HepG2 (cell line): ENCODE data around the gene HOTAIR. TPM values are rescaled to one million over a fixed set of nuclear protein-coding genes. Genes with fewer than 3 reads are reported as not detected.
A peak's percentile ranks its signal among the peaks of the same experiment; 100 is the strongest.

Experiments used
- PHF20 ChIP-seq: sonication (generic); formaldehyde crosslinking; IDR thresholded peaks from 2 replicates; pipeline ENCODE4 v1.5.0; 2020; ENCODE audit warnings: mild to moderate bottlenecking, missing genetic modification reagents
- RXRB ChIP-seq: IDR thresholded peaks from 2 replicates; pipeline ENCODE4 v1.6.1; 2016; ENCODE audit warnings: borderline replicate concordance, missing genetic modification reagents, missing compliant biosample characterization
- SNAI1 ChIP-seq: sonication (generic); formaldehyde crosslinking; IDR thresholded peaks from 2 replicates; pipeline ENCODE4 v1.5.0; 2020; ENCODE audit warnings: mild to moderate bottlenecking, missing genetic modification reagents, borderline replicate concordance
- SP1 ChIP-seq, 2 experiments: fragments of 450-650 bp in 1 of 2; sonication (generic) in 1 of 2; formaldehyde crosslinking in 1 of 2; IDR thresholded peaks; 2 replicates each; pipeline versions ENCODE4 v1.4.0 to v1.6.1; 2016 to 2020; ENCODE audit warnings: missing genetic modification reagents in 1 of 2
- SPEN ChIP-seq: sonication (generic); formaldehyde crosslinking; IDR thresholded peaks from 2 replicates; pipeline ENCODE4 v1.5.1; 2020; ENCODE audit warnings: low read depth, mild to moderate bottlenecking, missing genetic modification reagents
- TBL1XR1 ChIP-seq: fragments of 150-350 bp; IDR thresholded peaks from 2 replicates; pipeline ENCODE4 v1.6.1; 2014; ENCODE audit warnings: borderline replicate concordance, low read length; ENCODE audit not compliant: partially characterized antibody
- ZNF232 ChIP-seq: sonication (generic); formaldehyde crosslinking; IDR thresholded peaks from 2 replicates; pipeline ENCODE4 v1.4.0; 2020; ENCODE audit warnings: missing genetic modification reagents, borderline replicate concordance
- ZNF264 ChIP-seq: sonication (generic); formaldehyde crosslinking; IDR thresholded peaks from 2 replicates; pipeline ENCODE4 v1.4.0; 2020; ENCODE audit warnings: missing genetic modification reagents
- ZNF501 ChIP-seq: sonication (generic); formaldehyde crosslinking; IDR thresholded peaks from 2 replicates; pipeline ENCODE4 v1.5.1; 2020; ENCODE audit warnings: mild to moderate bottlenecking, moderate library complexity, missing genetic modification reagents
- polyA plus RNA-seq, 8 experiments: library from polyadenylated mRNA; depleted of rRNA in 3 of 8; stranded (reverse) in 7 of 8; unstranded in 1 of 8; fragments of >200 nt; fragmentation: Illumina TruSeq in 4 of 8; extraction: Trizol in 4 of 8; gene quantifications; 2 replicates each; pipeline versions ENCODE4 v1.2.1 to v1.2.3, GENCODE V29; 2011 to 2016; ENCODE audit warnings: low read depth in 4 of 8, missing spikeins in 1 of 8, mixed read lengths in 1 of 8; ENCODE audit not compliant: insufficient read depth in 1 of 8
- total RNA-seq, 5 experiments: library from RNA; depleted of rRNA; stranded (reverse); fragments of >200 nt; fragmentation: Illumina TruSeq; extraction: Trizol; gene quantifications; 2 replicates each; pipeline ENCODE4 v1.2.3, GENCODE V29; 2016; ENCODE audit warnings: low read depth in 1 of 5
- TF ChIP-seq, protein P1 (sequence below): sonication (generic); formaldehyde crosslinking; conservative IDR thresholded peaks from 2 replicates; pipeline ENCODE4 v1.4.0; 2020; ENCODE audit warnings: mild to moderate bottlenecking, missing genetic modification reagents, moderate library complexity
- TF ChIP-seq, protein P2 (sequence below): sonication (generic); formaldehyde crosslinking; conservative IDR thresholded peaks from 2 replicates; pipeline ENCODE4 v1.4.0; 2020; ENCODE audit warnings: missing genetic modification reagents
- TF ChIP-seq, protein P3 (sequence below): sonication (generic); formaldehyde crosslinking; IDR thresholded peaks from 2 replicates; pipeline ENCODE4 v1.4.0; 2020; ENCODE audit warnings: missing genetic modification reagents, mild to moderate bottlenecking, borderline replicate concordance
- TF ChIP-seq, protein P4 (sequence below): sonication (generic); formaldehyde crosslinking; IDR thresholded peaks from 2 replicates; pipeline ENCODE4 v1.8.1; 2023; ENCODE audit warnings: mild to moderate bottlenecking, inconsistent platforms, moderate library complexity, missing genetic modification reagents, borderline replicate concordance
- TF ChIP-seq, protein P5 (sequence below): IDR thresholded peaks from 2 replicates; pipeline ENCODE4 v1.4.0; 2020; ENCODE audit warnings: mild to moderate bottlenecking, missing genetic modification reagents
- TF ChIP-seq, protein P6 (sequence below): sonication (generic); formaldehyde crosslinking; IDR thresholded peaks from 2 replicates; pipeline ENCODE4 v1.5.0; 2020; ENCODE audit warnings: missing genetic modification reagents, mild to moderate bottlenecking, borderline replicate concordance

The HOTAIR gene
- total and polyA plus RNA-seq, 2 of the 13 experiments (the other 11 are each of a cell fraction or from before 2014, with no cell fraction given) = not detected

DNA sequence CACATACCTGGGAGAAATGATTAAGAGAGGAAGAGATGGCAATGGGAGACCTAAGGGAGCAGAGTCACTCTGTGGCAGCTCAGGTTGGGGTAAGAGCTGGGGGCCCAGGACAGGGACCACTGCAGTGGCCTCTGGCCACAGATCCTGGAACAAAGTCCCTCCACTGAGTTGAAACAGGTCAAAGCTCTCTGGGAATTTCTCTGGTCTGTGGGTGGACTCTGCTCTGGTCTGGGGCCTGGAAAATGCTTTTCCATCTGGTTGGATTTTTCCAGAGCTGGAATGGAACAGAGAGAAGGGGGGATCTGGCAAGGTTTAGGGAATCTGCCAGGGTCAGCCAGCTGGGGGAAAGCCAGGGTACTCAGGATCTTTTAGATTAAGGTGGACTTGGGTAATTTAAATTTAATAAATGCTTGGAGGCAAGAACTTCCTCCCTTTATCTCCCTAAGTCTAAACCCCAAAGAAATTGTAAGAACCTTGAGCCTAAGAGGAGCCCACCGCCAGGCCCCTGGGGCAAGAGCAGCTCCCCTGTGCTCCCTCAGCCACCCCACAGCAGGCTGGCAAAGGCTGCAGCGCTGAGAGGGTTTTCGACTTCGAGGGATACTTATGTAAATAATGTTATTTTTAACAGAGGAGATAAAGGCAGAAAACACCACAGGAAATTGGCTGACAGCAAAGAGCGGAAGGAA, 13.9 kb upstream of the HOTAIR start (continued):
- TF ChIP-seq, protein P1, sequence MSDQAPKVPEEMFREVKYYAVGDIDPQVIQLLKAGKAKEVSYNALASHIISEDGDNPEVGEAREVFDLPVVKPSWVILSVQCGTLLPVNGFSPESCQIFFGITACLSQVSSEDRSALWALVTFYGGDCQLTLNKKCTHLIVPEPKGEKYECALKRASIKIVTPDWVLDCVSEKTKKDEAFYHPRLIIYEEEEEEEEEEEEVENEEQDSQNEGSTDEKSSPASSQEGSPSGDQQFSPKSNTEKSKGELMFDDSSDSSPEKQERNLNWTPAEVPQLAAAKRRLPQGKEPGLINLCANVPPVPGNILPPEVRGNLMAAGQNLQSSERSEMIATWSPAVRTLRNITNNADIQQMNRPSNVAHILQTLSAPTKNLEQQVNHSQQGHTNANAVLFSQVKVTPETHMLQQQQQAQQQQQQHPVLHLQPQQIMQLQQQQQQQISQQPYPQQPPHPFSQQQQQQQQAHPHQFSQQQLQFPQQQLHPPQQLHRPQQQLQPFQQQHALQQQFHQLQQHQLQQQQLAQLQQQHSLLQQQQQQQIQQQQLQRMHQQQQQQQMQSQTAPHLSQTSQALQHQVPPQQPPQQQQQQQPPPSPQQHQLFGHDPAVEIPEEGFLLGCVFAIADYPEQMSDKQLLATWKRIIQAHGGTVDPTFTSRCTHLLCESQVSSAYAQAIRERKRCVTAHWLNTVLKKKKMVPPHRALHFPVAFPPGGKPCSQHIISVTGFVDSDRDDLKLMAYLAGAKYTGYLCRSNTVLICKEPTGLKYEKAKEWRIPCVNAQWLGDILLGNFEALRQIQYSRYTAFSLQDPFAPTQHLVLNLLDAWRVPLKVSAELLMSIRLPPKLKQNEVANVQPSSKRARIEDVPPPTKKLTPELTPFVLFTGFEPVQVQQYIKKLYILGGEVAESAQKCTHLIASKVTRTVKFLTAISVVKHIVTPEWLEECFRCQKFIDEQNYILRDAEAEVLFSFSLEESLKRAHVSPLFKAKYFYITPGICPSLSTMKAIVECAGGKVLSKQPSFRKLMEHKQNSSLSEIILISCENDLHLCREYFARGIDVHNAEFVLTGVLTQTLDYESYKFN = peak; percentile 91
- TF ChIP-seq SNAI1 = no peak
- peak; percentile 39 for TF ChIP-seq ZNF501 (CRISPR knock-in tag)
- peak; percentile 53; the same call in 1 of the 2 replicates for TF ChIP-seq SPEN (CRISPR knock-in tag)
- TF ChIP-seq, protein P2, sequence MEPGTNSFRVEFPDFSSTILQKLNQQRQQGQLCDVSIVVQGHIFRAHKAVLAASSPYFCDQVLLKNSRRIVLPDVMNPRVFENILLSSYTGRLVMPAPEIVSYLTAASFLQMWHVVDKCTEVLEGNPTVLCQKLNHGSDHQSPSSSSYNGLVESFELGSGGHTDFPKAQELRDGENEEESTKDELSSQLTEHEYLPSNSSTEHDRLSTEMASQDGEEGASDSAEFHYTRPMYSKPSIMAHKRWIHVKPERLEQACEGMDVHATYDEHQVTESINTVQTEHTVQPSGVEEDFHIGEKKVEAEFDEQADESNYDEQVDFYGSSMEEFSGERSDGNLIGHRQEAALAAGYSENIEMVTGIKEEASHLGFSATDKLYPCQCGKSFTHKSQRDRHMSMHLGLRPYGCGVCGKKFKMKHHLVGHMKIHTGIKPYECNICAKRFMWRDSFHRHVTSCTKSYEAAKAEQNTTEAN (CRISPR knock-in tag) = no peak
- TF ChIP-seq ZNF264 (CRISPR knock-in tag) = no peak
- TF ChIP-seq, protein P3, sequence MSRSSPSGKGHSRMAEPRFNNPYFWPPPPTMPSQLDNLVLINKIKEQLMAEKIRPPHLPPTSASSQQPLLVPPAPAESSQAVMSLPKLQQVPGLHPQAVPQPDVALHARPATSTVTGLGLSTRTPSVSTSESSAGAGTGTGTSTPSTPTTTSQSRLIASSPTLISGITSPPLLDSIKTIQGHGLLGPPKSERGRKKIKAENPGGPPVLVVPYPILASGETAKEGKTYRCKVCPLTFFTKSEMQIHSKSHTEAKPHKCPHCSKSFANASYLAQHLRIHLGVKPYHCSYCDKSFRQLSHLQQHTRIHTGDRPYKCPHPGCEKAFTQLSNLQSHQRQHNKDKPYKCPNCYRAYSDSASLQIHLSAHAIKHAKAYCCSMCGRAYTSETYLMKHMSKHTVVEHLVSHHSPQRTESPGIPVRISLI (CRISPR knock-in tag) = no peak
- 0 out of 2 replicates have a peak, but pooled peaks have one; percentile 17 for TF ChIP-seq RXRB
- TF ChIP-seq, protein P4, sequence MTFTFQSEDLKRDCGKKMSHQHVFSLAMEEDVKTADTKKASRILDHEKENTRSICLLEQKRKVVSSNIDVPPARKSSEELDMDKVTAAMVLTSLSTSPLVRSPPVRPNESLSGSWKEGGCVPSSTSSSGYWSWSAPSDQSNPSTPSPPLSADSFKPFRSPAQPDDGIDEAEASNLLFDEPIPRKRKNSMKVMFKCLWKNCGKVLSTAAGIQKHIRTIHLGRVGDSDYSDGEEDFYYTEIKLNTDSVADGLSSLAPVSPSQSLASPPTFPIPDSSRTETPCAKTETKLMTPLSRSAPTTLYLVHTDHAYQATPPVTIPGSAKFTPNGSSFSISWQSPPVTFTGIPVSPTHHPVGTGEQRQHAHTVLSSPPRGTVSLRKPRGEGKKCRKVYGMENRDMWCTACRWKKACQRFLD = no peak
- TF ChIP-seq SP1 (IDR thresholded peaks at IDR 0.05) = no peak
- TF ChIP-seq SP1 (CRISPR knock-in tag; IDR thresholded peaks at IDR 0.05) = no peak
- TF ChIP-seq ZNF232 (CRISPR knock-in tag) = peak; percentile 37; the same call in 1 of the 2 replicates
- no peak for TF ChIP-seq TBL1XR1
- TF ChIP-seq, protein P5, sequence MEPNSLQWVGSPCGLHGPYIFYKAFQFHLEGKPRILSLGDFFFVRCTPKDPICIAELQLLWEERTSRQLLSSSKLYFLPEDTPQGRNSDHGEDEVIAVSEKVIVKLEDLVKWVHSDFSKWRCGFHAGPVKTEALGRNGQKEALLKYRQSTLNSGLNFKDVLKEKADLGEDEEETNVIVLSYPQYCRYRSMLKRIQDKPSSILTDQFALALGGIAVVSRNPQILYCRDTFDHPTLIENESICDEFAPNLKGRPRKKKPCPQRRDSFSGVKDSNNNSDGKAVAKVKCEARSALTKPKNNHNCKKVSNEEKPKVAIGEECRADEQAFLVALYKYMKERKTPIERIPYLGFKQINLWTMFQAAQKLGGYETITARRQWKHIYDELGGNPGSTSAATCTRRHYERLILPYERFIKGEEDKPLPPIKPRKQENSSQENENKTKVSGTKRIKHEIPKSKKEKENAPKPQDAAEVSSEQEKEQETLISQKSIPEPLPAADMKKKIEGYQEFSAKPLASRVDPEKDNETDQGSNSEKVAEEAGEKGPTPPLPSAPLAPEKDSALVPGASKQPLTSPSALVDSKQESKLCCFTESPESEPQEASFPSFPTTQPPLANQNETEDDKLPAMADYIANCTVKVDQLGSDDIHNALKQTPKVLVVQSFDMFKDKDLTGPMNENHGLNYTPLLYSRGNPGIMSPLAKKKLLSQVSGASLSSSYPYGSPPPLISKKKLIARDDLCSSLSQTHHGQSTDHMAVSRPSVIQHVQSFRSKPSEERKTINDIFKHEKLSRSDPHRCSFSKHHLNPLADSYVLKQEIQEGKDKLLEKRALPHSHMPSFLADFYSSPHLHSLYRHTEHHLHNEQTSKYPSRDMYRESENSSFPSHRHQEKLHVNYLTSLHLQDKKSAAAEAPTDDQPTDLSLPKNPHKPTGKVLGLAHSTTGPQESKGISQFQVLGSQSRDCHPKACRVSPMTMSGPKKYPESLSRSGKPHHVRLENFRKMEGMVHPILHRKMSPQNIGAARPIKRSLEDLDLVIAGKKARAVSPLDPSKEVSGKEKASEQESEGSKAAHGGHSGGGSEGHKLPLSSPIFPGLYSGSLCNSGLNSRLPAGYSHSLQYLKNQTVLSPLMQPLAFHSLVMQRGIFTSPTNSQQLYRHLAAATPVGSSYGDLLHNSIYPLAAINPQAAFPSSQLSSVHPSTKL (CRISPR knock-in tag) = 0 out of 2 replicates have a peak, but pooled peaks have one; percentile 17
- TF ChIP-seq, protein P6, sequence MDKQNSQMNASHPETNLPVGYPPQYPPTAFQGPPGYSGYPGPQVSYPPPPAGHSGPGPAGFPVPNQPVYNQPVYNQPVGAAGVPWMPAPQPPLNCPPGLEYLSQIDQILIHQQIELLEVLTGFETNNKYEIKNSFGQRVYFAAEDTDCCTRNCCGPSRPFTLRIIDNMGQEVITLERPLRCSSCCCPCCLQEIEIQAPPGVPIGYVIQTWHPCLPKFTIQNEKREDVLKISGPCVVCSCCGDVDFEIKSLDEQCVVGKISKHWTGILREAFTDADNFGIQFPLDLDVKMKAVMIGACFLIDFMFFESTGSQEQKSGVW = no peak
- TF ChIP-seq PHF20 (CRISPR knock-in tag) = 0 out of 2 replicates have a peak, but pooled peaks have one; percentile 29
